B cell (primary cell): ENCODE results near the gene CFAP61. TPM values are rescaled to one million over a fixed set of nuclear protein-coding genes. Genes with fewer than 3 reads are reported as not detected.
"Not testable (repeated sequence)": the region's sequence is repeated elsewhere in the genome, so short reads cannot be mapped to it uniquely, and the experiment has no call there.

Source experiments
- ATAC-seq: fragments of 200-7000 bp; cut with Tn5 transposase; one replicate; pipeline ENCODE4 v1.10.0; 2021; ENCODE audit warnings: low read depth, mild to moderate bottlenecking, moderate number of reproducible peaks, moderate library complexity
- CTCF ChIA-PET: fragments of 350-600 bp; sonication (Branson Sonifier 250); formaldehyde crosslinking; loops from one replicate; lab custom pipeline; 2021; ENCODE audit warnings: antibody characterized with exemption, inconsistent platforms; lab: Charles Lee
- POLR2A ChIA-PET: fragments of 350-600 bp; sonication (Branson Sonifier 250); formaldehyde crosslinking; loops from one replicate; lab custom pipeline; 2021; ENCODE audit warnings: antibody characterized with exemption; lab: Charles Lee
- DNase-seq: peaks from one replicate; pipeline ENCODE4 v3.0.0; 2013
- H2AFZ ChIP-seq: 2 replicates; pipeline ENCODE4 v1.6.1; 2012; ENCODE audit warnings: mild to moderate bottlenecking, low read depth, low read length; ENCODE audit not compliant: insufficient read depth, poor library complexity, severe bottlenecking
- H3K27ac ChIP-seq, 2 donors: 1 replicate in 1 of 2; 2 replicates in 1 of 2; pipeline ENCODE4 v1.5.1; 2012 to 2013; ENCODE audit warnings: low read length in 2 of 2, mild to moderate bottlenecking in 2 of 2, moderate library complexity in 1 of 2
- H3K27me3 ChIP-seq, 4 experiments: fragments of 200-600 bp in 1 of 4; sonication (generic) in 1 of 4; replicated peaks in 1 of 4; 1 replicate in 2 of 4; 2 replicates in 2 of 4; pipeline versions ENCODE4 v1.6.1 to v1.7.0; 2013 to 2016; ENCODE audit warnings: low read length in 3 of 4, mild to moderate bottlenecking in 2 of 4, mixed read lengths in 1 of 4, moderate library complexity in 1 of 4; ENCODE audit not compliant: insufficient read depth in 4 of 4, control insufficient read depth in 3 of 4; ENCODE audit errors: control extremely low read depth in 1 of 4
- H3K36me3 ChIP-seq, 2 experiments: replicated peaks in 1 of 2; 1 replicate in 1 of 2; 2 replicates in 1 of 2; pipeline versions ENCODE4 v1.6.1 to v1.7.1; 2013; ENCODE audit warnings: low read length in 1 of 2; ENCODE audit not compliant: insufficient read depth in 2 of 2, control insufficient read depth in 1 of 2; ENCODE audit errors: control extremely low read depth in 1 of 2, extremely low read depth in 1 of 2
- H3K4me1 ChIP-seq, 2 donors: fragments of 200-600 bp in 1 of 2; sonication (generic) in 1 of 2; 1 replicate in 1 of 2; 2 replicates in 1 of 2; pipeline versions ENCODE4 v1.5.1 to v1.6.1; 2013 to 2017; ENCODE audit warnings: low read length in 2 of 2; ENCODE audit not compliant: control insufficient read depth in 2 of 2, insufficient read depth in 2 of 2
- H3K4me2 ChIP-seq: replicated peaks from 2 replicates; pipeline ENCODE3; 2012; ENCODE audit warnings: mild to moderate bottlenecking, low read depth, low read length; ENCODE audit not compliant: poor library complexity, severe bottlenecking
- H3K4me3 ChIP-seq, 5 experiments: fragments of 200-600 bp in 1 of 5; sonication (generic) in 1 of 5; 1 replicate in 3 of 5; 2 replicates in 2 of 5; pipeline versions ENCODE4 v1.5.1 to v1.7.0; 2011 to 2016; ENCODE audit warnings: low read length in 4 of 5, mild to moderate bottlenecking in 4 of 5, low read depth in 2 of 5, control low read depth in 1 of 5, moderate library complexity in 1 of 5; ENCODE audit not compliant: insufficient read depth in 1 of 5; ENCODE audit errors: control extremely low read depth in 1 of 5, extremely low read depth in 1 of 5
- H3K79me2 ChIP-seq: fragments of 200-600 bp; sonication (generic); one replicate; pipeline ENCODE4 v1.6.0; 2016; ENCODE audit warnings: low read length; ENCODE audit not compliant: control insufficient read depth, insufficient read depth
- H3K9ac ChIP-seq: fragments of 200-600 bp; sonication (generic); 2 replicates; pipeline ENCODE4 v1.6.1; 2017; ENCODE audit warnings: mild to moderate bottlenecking, low read length, moderate library complexity
- H3K9me3 ChIP-seq, 3 donors: one replicate each; pipeline versions ENCODE4 v1.6.1 to v1.7.1; 2013; ENCODE audit warnings: low read length in 2 of 3; ENCODE audit not compliant: control insufficient read depth in 2 of 3, insufficient read depth in 1 of 3; ENCODE audit errors: control extremely low read depth in 1 of 3
- H4K20me1 ChIP-seq: 2 replicates; pipeline ENCODE4 v1.6.0; 2012; ENCODE audit warnings: mild to moderate bottlenecking, low read length; ENCODE audit not compliant: insufficient read depth, control insufficient read depth, poor library complexity, severe bottlenecking
- H3K27ac Mint-ChIP-seq: one replicate; pipeline ENCODE4 v1.8.0; 2021; ENCODE audit warnings: mixed read lengths
- H3K27me3 Mint-ChIP-seq: one replicate; pipeline ENCODE4 v1.8.0; 2021; ENCODE audit warnings: mixed read lengths
- H3K4me1 Mint-ChIP-seq: one replicate; pipeline ENCODE4 v1.8.0; 2021; ENCODE audit warnings: mixed read lengths
- H3K4me3 Mint-ChIP-seq: one replicate; pipeline ENCODE4 v1.8.0; 2021; ENCODE audit warnings: mixed read lengths
- H3K9me3 Mint-ChIP-seq: one replicate; pipeline ENCODE4 v1.8.0; 2022; ENCODE audit warnings: mixed read lengths; ENCODE audit not compliant: insufficient read depth
- CTCF ChIP-seq: fragments of 200-600 bp; IDR thresholded peaks from one replicate; pipeline ENCODE4 v1.8.0; 2022; ENCODE audit warnings: antibody characterized with exemption, mild to moderate bottlenecking
- EZH2 ChIP-seq: IDR thresholded peaks from 2 replicates; pipeline ENCODE4 v1.6.1; 2012; ENCODE audit warnings: borderline replicate concordance, low read depth, mild to moderate bottlenecking, moderate library complexity, low read length; ENCODE audit not compliant: insufficient read depth, poor library complexity, severe bottlenecking
- WGBS: methylation state at CpG from one replicate; pipeline ENCODE4 v1.1.5; 2013; ENCODE audit warnings: missing lambda C conversion rate; ENCODE audit not compliant: insufficient coverage; 5-methylcytosine and 5-hydroxymethylcytosine counted together
- intact Hi-C: fragments of 100-400 bp; cut with micrococcal nuclease; formaldehyde crosslinking; loops from one replicate; pipeline ENCODE4 v1.10.0; 2022
- polyA plus RNA-seq: library from polyadenylated mRNA; depleted of rRNA; stranded (reverse); fragments of >200 nt; gene quantifications from 2 replicates; pipeline ENCODE4 v1.2.3, GENCODE V29; 2012
- total RNA-seq, 2 donors: library from RNA; stranded (reverse); fragments of 120-200 nt in 1 of 2; gene quantifications; 1 replicate in 1 of 2; 2 replicates in 1 of 2; pipeline versions ENCODE4 v1.2.3 to v1.2.4, GENCODE V29; 2013 to 2022

The CFAP61 gene
- total and polyA plus RNA-seq, 2 donors (not counting 1 experiment from before 2014, with no cell fraction given) = not detected

GRCh38 chr20:20103486-20103885 lies 51.2 kb downstream of the CFAP61 start:
- H3K9me3 ChIP-seq = no peaks in the 10 kb centered on the region
- TF ChIP-seq CTCF (no peak), EZH2 (no peak)
- no peaks in the 10 kb centered on the region for H4K20me1 ChIP-seq
- H3K27me3 Mint-ChIP-seq = peaks cover 15% of the 10 kb centered on the region
- no peak overlapping the region for H3K4me3 ChIP-seq
- no peak overlapping the region for H3K27ac Mint-ChIP-seq
- CTCF ChIA-PET = no interaction called here
- H3K4me2 ChIP-seq = no peak overlapping the region
- H3K4me3 Mint-ChIP-seq = no peak overlapping the region
- no peak for ATAC-seq
- no peaks in the 10 kb centered on the region for H3K9me3 Mint-ChIP-seq
- H3K36me3 ChIP-seq = no peaks in the 10 kb centered on the region
- no peaks in the 10 kb centered on the region for H3K4me1 Mint-ChIP-seq
- DNase-seq = no peak
- peaks cover 0 to 4% (median 0%) of the 10 kb centered on the region in 4 experiments for H3K27me3 ChIP-seq
- H2AFZ ChIP-seq = no peak overlapping the region
- no CpG with 5 or more reads among the region's 2 CpGs for WGBS
- H3K79me2 ChIP-seq = no peaks in the 10 kb centered on the region
- POLR2A ChIA-PET = no interaction called here
- intact Hi-C loops = no loop called here
- no peak overlapping the region for H3K9ac ChIP-seq
- H3K4me1 ChIP-seq = no peaks in the 10 kb centered on the region
- no peak overlapping the region for H3K27ac ChIP-seq

DNA sequence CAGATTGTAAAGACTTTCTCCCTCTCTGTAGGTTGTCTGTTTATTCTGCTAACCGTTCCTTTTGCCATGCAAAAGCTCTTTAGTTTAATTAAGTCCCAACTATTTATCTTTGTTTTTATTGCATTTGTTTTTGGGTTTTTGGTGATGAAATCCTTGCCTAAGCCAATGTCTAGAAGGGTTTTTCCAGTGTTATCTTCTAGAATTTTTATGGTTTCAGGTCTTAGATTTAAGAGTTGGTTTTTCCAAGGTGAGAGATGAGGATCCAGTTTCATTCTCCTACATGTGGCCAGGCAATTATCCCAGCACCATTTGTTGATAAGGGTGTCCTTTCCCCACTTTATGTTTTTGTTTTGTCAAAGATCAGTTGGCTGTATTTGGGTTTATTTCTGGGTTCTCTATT lies 70.9 kb downstream of the CFAP61 start:
- H3K9me3 Mint-ChIP-seq, POLR2A ChIA-PET, intact Hi-C loops, H3K36me3 ChIP-seq, H3K4me3 ChIP-seq, H2AFZ ChIP-seq, H4K20me1 ChIP-seq, H3K27ac ChIP-seq, DNase-seq, H3K9ac ChIP-seq, H3K27ac Mint-ChIP-seq, H3K4me2 ChIP-seq, CTCF ChIA-PET, H3K4me3 Mint-ChIP-seq, H3K27me3 ChIP-seq, ATAC-seq, H3K4me1 ChIP-seq, H3K4me1 Mint-ChIP-seq, H3K79me2 ChIP-seq: not testable (repeated sequence)
- peaks cover 0 to 15% (median 0%) of the 10 kb centered on the region in 3 donors for H3K9me3 ChIP-seq
- no CpG with 5 or more reads among the region's 1 CpG for WGBS
- peaks cover 29% of the 10 kb centered on the region for H3K27me3 Mint-ChIP-seq
